GM12891 (cell line): ENCODE measurements around the gene PDZD7.

ENCODE experiments used
- PAX5 ChIP-seq: IDR thresholded peaks from 2 replicates; pipeline ENCODE4 v1.6.1; 2011; ENCODE audit warnings: low read length, moderate library complexity, mild to moderate bottlenecking; ENCODE audit not compliant: insufficient read depth, severe bottlenecking
- POLR2A ChIP-seq: IDR thresholded peaks from 2 replicates; pipeline ENCODE4 v1.6.1; 2011; ENCODE audit warnings: low read depth, low read length, control low read depth
- POLR2AphosphoS5 ChIP-seq: IDR thresholded peaks from 2 replicates; pipeline ENCODE4 v1.6.1; 2011; ENCODE audit warnings: low read depth, low read length, control low read depth
- SPI1 ChIP-seq: IDR thresholded peaks from 2 replicates; pipeline ENCODE4 v1.6.1; 2011; ENCODE audit warnings: low read depth, low read length, control low read depth

GRCh38 chr10:101044117-101044516, 13.2 kb upstream of the PDZD7 start:
- TF ChIP-seq POLR2AphosphoS5 (no peak), POLR2A (no peak), SPI1 (no peak), PAX5 (no peak)
